Testis (tissue), 2 donors: Measurements from ENCODE around the gene SYCE3.

Experiments used
- POLR2A ChIP-seq: fragments of 450-650 bp; IDR thresholded peaks from one replicate; pipeline ENCODE4 v1.6.1; 2017; ENCODE audit warnings: antibody characterized with exemption, mild to moderate bottlenecking, moderate library complexity
- TF ChIP-seq, protein P1 (sequence below), 3 experiments: fragments of 450-650 bp in 2 of 3; fragments of 200-600 bp in 1 of 3; sonication (generic) in 1 of 3; IDR thresholded peaks; one replicate each; pipeline ENCODE4 v1.5.1; 2016 to 2019; ENCODE audit warnings: antibody characterized with exemption in 3 of 3, mild to moderate bottlenecking in 2 of 3, moderate library complexity in 1 of 3

- TF ChIP-seq, protein P1, sequence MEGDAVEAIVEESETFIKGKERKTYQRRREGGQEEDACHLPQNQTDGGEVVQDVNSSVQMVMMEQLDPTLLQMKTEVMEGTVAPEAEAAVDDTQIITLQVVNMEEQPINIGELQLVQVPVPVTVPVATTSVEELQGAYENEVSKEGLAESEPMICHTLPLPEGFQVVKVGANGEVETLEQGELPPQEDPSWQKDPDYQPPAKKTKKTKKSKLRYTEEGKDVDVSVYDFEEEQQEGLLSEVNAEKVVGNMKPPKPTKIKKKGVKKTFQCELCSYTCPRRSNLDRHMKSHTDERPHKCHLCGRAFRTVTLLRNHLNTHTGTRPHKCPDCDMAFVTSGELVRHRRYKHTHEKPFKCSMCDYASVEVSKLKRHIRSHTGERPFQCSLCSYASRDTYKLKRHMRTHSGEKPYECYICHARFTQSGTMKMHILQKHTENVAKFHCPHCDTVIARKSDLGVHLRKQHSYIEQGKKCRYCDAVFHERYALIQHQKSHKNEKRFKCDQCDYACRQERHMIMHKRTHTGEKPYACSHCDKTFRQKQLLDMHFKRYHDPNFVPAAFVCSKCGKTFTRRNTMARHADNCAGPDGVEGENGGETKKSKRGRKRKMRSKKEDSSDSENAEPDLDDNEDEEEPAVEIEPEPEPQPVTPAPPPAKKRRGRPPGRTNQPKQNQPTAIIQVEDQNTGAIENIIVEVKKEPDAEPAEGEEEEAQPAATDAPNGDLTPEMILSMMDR (IDR thresholded peaks at IDR 0.05): no peak
- no peak for TF ChIP-seq POLR2A
Observed at GRCh38 chr22:50547263-50547985, 15.3 kb downstream of the SYCE3 start.
